DOHH2 (cell line): ENCODE data around the gene IFT81.

Experiments used
- CTCF ChIP-seq: fragments of 200-600 bp; sonication (generic); IDR thresholded peaks from one replicate; pipeline ENCODE4 v1.5.1; 2014; ENCODE audit warnings: antibody characterized with exemption, mild to moderate bottlenecking, low read depth, low read length; ENCODE audit not compliant: poor library complexity, severe bottlenecking
- EZH2phosphoT487 ChIP-seq: fragments of 200-600 bp; sonication (generic); IDR thresholded peaks from 2 replicates; pipeline ENCODE4 v1.6.1; 2017; ENCODE audit warnings: borderline replicate concordance, mild to moderate bottlenecking, antibody characterized with exemption, low read length, moderate library complexity, mixed read lengths

- no peak for TF ChIP-seq CTCF
- no peak for TF ChIP-seq EZH2phosphoT487
Measured at GRCh38 chr12:110199339-110200123, 75.4 kb downstream of the IFT81 start.
